Liver (tissue), 3 donors: ENCODE data around the gene DNAL4.

Experiments
- EGR1 ChIP-seq, 2 donors: IDR thresholded peaks; 2 replicates each; pipeline ENCODE4 v1.6.1; 2016 to 2018; ENCODE audit warnings: antibody characterized with exemption in 2 of 2, low read depth in 2 of 2
- GABPA ChIP-seq, 2 donors: IDR thresholded peaks in 1 of 2; conservative IDR thresholded peaks in 1 of 2; 2 replicates each; pipeline ENCODE4 v1.6.1; 2016; ENCODE audit warnings: antibody characterized with exemption in 2 of 2, mild to moderate bottlenecking in 1 of 2, moderate library complexity in 1 of 2
- HNF4G ChIP-seq: IDR thresholded peaks from 2 replicates; pipeline ENCODE4 v1.6.1; 2016; ENCODE audit warnings: antibody characterized with exemption
- JUND ChIP-seq, 2 donors: IDR thresholded peaks; 2 replicates each; pipeline ENCODE4 v1.6.1; 2016; ENCODE audit warnings: antibody characterized with exemption in 2 of 2
- RAD21 ChIP-seq, 2 donors: IDR thresholded peaks; 2 replicates each; pipeline ENCODE4 v1.6.1; 2016; ENCODE audit warnings: antibody characterized with exemption in 2 of 2, mild to moderate bottlenecking in 2 of 2
- RXRA ChIP-seq, 2 donors: IDR thresholded peaks; 2 replicates each; pipeline ENCODE4 v1.6.1; 2017 to 2018; ENCODE audit warnings: antibody characterized with exemption in 2 of 2, mild to moderate bottlenecking in 1 of 2
- SP1 ChIP-seq: IDR thresholded peaks from 2 replicates; pipeline ENCODE4 v1.6.1; 2018; ENCODE audit warnings: antibody characterized with exemption, mild to moderate bottlenecking
- YY1 ChIP-seq: IDR thresholded peaks from 2 replicates; pipeline ENCODE4 v1.6.1; 2016; ENCODE audit warnings: antibody characterized with exemption, mild to moderate bottlenecking
- TF ChIP-seq, protein P1 (sequence below): fragments of 150-350 bp; IDR thresholded peaks from 2 replicates; pipeline ENCODE4 v1.5.1; 2017; ENCODE audit warnings: improper control_type of control experiment, low read depth, low read length; ENCODE audit not compliant: missing input control
- TF ChIP-seq, protein P2 (sequence below): IDR thresholded peaks from 2 replicates; pipeline ENCODE4 v1.6.1; 2016; ENCODE audit warnings: antibody characterized with exemption
- TF ChIP-seq, protein P3 (sequence below): IDR thresholded peaks from 2 replicates; pipeline ENCODE4 v1.6.1; 2016; ENCODE audit warnings: antibody characterized with exemption
- TF ChIP-seq, protein P4 (sequence below): IDR thresholded peaks from 2 replicates; pipeline ENCODE4 v1.6.1; 2016; ENCODE audit warnings: antibody characterized with exemption
- TF ChIP-seq, protein P5 (sequence below): IDR thresholded peaks from 2 replicates; pipeline ENCODE4 v1.6.1; 2016; ENCODE audit warnings: antibody characterized with exemption, mild to moderate bottlenecking
- donor health status: healthy.
- donor health status: healthy.

DNA sequence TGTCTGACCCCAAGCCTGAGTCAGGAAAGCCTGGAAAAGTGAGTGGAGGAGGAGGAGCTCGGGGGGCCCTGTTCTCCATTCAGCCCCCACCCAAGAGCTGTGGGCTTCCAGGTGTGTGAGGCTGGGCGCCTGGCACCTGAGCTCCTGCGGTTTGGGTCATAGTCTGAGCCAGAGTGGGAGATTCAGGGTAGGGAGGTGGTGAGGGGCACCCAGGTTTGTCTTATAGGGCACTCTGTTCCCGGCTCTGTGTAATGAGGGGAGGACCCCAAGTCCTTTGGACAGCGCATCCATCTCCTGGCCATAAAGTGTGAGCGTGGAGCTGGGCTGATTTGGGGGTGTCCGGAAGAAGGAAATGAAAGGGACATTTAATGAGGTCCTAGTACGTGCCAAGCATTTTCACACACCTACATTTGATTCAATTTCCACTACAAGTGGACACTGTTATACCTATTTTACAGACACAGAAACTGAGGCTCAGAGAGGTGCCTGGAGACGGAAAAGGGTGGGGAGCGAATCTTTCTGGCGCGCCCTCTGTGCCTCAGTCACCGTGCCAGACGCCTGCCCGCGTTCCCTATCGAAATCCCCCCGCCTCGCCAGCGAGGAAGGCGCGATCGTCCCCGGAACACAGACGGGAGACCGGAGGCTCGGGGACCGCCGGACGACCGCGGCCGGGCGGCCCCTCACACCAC lies 48.7 kb upstream of the DNAL4 start:
- TF ChIP-seq, protein P1, sequence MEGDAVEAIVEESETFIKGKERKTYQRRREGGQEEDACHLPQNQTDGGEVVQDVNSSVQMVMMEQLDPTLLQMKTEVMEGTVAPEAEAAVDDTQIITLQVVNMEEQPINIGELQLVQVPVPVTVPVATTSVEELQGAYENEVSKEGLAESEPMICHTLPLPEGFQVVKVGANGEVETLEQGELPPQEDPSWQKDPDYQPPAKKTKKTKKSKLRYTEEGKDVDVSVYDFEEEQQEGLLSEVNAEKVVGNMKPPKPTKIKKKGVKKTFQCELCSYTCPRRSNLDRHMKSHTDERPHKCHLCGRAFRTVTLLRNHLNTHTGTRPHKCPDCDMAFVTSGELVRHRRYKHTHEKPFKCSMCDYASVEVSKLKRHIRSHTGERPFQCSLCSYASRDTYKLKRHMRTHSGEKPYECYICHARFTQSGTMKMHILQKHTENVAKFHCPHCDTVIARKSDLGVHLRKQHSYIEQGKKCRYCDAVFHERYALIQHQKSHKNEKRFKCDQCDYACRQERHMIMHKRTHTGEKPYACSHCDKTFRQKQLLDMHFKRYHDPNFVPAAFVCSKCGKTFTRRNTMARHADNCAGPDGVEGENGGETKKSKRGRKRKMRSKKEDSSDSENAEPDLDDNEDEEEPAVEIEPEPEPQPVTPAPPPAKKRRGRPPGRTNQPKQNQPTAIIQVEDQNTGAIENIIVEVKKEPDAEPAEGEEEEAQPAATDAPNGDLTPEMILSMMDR: no peak
- TF ChIP-seq, protein P2, sequence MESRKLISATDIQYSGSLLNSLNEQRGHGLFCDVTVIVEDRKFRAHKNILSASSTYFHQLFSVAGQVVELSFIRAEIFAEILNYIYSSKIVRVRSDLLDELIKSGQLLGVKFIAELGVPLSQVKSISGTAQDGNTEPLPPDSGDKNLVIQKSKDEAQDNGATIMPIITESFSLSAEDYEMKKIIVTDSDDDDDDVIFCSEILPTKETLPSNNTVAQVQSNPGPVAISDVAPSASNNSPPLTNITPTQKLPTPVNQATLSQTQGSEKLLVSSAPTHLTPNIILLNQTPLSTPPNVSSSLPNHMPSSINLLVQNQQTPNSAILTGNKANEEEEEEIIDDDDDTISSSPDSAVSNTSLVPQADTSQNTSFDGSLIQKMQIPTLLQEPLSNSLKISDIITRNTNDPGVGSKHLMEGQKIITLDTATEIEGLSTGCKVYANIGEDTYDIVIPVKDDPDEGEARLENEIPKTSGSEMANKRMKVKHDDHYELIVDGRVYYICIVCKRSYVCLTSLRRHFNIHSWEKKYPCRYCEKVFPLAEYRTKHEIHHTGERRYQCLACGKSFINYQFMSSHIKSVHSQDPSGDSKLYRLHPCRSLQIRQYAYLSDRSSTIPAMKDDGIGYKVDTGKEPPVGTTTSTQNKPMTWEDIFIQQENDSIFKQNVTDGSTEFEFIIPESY: no peak
- no peak for TF ChIP-seq HNF4G
- no peak for TF ChIP-seq RAD21 (IDR thresholded peaks at IDR 0.05)
- TF ChIP-seq, protein P3, sequence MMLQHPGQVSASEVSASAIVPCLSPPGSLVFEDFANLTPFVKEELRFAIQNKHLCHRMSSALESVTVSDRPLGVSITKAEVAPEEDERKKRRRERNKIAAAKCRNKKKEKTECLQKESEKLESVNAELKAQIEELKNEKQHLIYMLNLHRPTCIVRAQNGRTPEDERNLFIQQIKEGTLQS: no peak
- TF ChIP-seq JUND (IDR thresholded peaks at IDR 0.05): no peak
- no peak for TF ChIP-seq RXRA (IDR thresholded peaks at IDR 0.05)
- no peak for TF ChIP-seq SP1
- TF ChIP-seq GABPA (IDR thresholded peaks at IDR 0.05 in 1 of 2, conservative IDR thresholded peaks at IDR 0.05 in 1 of 2): no peak
- no peak for TF ChIP-seq EGR1 (IDR thresholded peaks at IDR 0.05; ENCODE audit: low read depth in 2 of 2)
- TF ChIP-seq, protein P4, sequence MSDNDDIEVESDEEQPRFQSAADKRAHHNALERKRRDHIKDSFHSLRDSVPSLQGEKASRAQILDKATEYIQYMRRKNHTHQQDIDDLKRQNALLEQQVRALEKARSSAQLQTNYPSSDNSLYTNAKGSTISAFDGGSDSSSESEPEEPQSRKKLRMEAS: no peak
- TF ChIP-seq, protein P5, sequence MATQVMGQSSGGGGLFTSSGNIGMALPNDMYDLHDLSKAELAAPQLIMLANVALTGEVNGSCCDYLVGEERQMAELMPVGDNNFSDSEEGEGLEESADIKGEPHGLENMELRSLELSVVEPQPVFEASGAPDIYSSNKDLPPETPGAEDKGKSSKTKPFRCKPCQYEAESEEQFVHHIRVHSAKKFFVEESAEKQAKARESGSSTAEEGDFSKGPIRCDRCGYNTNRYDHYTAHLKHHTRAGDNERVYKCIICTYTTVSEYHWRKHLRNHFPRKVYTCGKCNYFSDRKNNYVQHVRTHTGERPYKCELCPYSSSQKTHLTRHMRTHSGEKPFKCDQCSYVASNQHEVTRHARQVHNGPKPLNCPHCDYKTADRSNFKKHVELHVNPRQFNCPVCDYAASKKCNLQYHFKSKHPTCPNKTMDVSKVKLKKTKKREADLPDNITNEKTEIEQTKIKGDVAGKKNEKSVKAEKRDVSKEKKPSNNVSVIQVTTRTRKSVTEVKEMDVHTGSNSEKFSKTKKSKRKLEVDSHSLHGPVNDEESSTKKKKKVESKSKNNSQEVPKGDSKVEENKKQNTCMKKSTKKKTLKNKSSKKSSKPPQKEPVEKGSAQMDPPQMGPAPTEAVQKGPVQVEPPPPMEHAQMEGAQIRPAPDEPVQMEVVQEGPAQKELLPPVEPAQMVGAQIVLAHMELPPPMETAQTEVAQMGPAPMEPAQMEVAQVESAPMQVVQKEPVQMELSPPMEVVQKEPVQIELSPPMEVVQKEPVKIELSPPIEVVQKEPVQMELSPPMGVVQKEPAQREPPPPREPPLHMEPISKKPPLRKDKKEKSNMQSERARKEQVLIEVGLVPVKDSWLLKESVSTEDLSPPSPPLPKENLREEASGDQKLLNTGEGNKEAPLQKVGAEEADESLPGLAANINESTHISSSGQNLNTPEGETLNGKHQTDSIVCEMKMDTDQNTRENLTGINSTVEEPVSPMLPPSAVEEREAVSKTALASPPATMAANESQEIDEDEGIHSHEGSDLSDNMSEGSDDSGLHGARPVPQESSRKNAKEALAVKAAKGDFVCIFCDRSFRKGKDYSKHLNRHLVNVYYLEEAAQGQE: no peak
- TF ChIP-seq YY1: no peak
